ENCODE measurements around the gene ANO4. TPM values are rescaled to one million over a fixed set of nuclear protein-coding genes. Genes with fewer than 3 reads are reported as not detected.

The ANO4 gene
- 2.9 and 3.4 TPM in 2 replicates for total RNA-seq (2021; fragmentation: NEBNext Ultra II Directional; extraction: Animal tissue kit (Norgen Biotek cat#: 25700))
- 0.67 and 1.1 TPM in 2 replicates for polyA plus RNA-seq (2011; rRNA removed)
- 0.97 TPM for polyA plus RNA-seq (2011; cell fraction: cytosol; rRNA removed)
- 2.6 TPM for polyA plus RNA-seq (2011; cell fraction: nucleus; rRNA removed)
- 0.77 to 1.1 TPM (median 0.84 TPM) in 4 replicates for polyA plus RNA-seq (2012, experiment 1 of 2)
- not detected for polyA plus RNA-seq (2012, experiment 2 of 2)
- polyA plus RNA-seq (2013, experiment 1 of 2) = 1.5 TPM
- polyA plus RNA-seq (2013, experiment 2 of 2) = 2.2 TPM
- 6.7 and 8.2 TPM in 2 replicates for polyA minus RNA-seq (2011; rRNA and poly(A)+ RNA removed)
- 5.5 TPM for polyA minus RNA-seq (2011; cell fraction: cytosol; rRNA and poly(A)+ RNA removed)
- polyA minus RNA-seq (2011; cell fraction: nucleus; rRNA and poly(A)+ RNA removed) = 11.7 TPM
- long read RNA-seq, experiment 1, partial matches to known transcripts = 0 of 1 reads
- long read RNA-seq, experiment 1, other reads (novel, unspliced or antisense) = 1 of 1 reads
- long read RNA-seq, experiment 2 = 0 reads

DNA sequence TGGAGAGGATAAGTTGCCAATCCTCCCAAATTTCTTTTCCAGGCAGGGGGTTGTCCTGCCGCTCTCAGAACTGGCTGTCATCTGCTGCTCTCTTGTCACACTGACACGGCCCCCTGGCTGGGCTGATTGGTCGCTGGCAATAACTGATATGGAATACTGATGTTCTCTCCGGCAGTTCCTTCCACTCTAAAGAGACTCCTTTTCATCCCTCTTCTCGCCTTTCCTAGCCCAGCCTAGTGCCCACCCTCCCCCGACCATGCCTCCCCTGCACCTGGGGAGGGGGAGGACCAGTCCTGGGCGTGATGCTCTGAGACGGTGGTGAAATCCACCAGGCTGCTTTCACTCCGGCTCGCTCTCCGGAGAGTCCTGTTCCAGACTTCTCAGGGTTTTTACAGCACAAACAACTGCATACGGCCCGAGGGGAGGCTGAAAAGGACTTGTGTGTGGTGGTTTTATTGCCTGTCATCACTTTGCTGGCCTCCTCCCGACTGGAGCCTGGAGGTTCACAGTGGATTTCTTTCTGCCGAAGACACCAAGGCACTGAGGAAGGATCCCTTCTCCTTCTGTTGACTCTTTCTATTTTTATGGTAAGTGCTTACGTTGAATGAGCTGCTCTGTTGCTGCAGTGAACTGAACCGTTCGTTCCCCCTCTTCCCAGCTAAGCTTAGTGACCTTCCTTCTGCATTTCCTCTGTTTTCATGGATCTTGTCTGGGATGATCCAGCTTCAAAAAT lies at the start of gene ANO4:
TSS of gene ANO4 (plus strand) at position 336 of the 733 bp plus-strand sequence. CDS start 107,010 bp downstream, outside the sequence.
- POLR2A ChIA-PET (ENCODE audit: partially characterized antibody) = no interaction called here
- peak within 1 kb of the TSS in 3 of 4 experiments; percentile 23 to 46 (median 27); a peak in 4 of 8 replicates for H3K4me3 ChIP-seq (ENCODE audit: extremely low read depth in 1 of 4, insufficient read depth in 2 of 4, low read depth in 3 of 4, low read length in 4 of 4)
- H3K4ac ChIP-seq (replicated peaks; ENCODE audit: insufficient read length, low read depth, low read length) = no peak within 1 kb of the TSS
- H3K36me3 ChIP-seq (ENCODE audit: control insufficient read depth in 2 of 4, insufficient read depth in 4 of 4, low read length in 3 of 4) = no peaks in the 10 kb centered on the region
- H3K23me2 ChIP-seq (ENCODE audit: low read depth, low read length) = no peaks in the 10 kb centered on the region
- DNase-seq (ENCODE audit: low read depth in 1 of 2, low spot score in 2 of 2) (peak in 1 of 2 experiments; percentile 53), FAIRE-seq (peak; percentile 36)
- peak within 1 kb of the TSS; percentile 64 to 86 for H3K4me2 ChIP-seq (ENCODE audit: insufficient read depth in 1 of 2, low read depth in 2 of 2, low read length in 2 of 2)
- peak within 1 kb of the TSS; percentile 54; the same call in 1 of the 2 replicates for H2AFZ ChIP-seq (ENCODE audit: low read length)
- no peaks in the 10 kb centered on the region for H3K9me3 ChIP-seq (ENCODE audit: insufficient read depth in 2 of 2, low read depth in 1 of 2, low read length in 1 of 2)
- H3K79me2 ChIP-seq (ENCODE audit: control insufficient read depth in 1 of 2, insufficient read depth in 2 of 2, low read length in 2 of 2) = no peaks in the 10 kb centered on the region
- no peak within 1 kb of the TSS for H3K23ac ChIP-seq (ENCODE audit: insufficient read length)
- no peak within 1 kb of the TSS for H4K8ac ChIP-seq (ENCODE audit: extremely low read depth, insufficient read depth, low read length)
- H2BK20ac ChIP-seq (ENCODE audit: low read length) = no peak within 1 kb of the TSS
- H2BK120ac ChIP-seq (replicated peaks; ENCODE audit: low read depth, low read length) = no peak within 1 kb of the TSS
- H3K18ac ChIP-seq (ENCODE audit: extremely low read depth, low read length) = peak within 1 kb of the TSS; percentile 62
- H3K27ac ChIP-seq (ENCODE audit: low read depth, low read length) = no peak within 1 kb of the TSS
- H4K20me1 ChIP-seq (replicated peaks in 1 of 2; ENCODE audit: control insufficient read depth in 1 of 2, insufficient read depth in 2 of 2, low read length in 2 of 2) = no peaks in the 10 kb centered on the region
- CTCF ChIA-PET (ENCODE audit: partially characterized antibody) = interaction anchor here (0.8 to 1.5 kb wide), 4 partner anchors 15 to 82 kb away, joined by 3 to 5 read pairs (median 4); no protein-coding TSS in a partner anchor
- no peaks in the 10 kb centered on the region for H3K79me1 ChIP-seq (ENCODE audit: low read depth, low read length)
- peak within 1 kb of the TSS in 1 of 4 experiments; percentile 37; a peak in 1 of 7 replicates for H3K9ac ChIP-seq (replicated peaks in 1 of 4; ENCODE audit: extremely low read depth in 1 of 4, low read depth in 3 of 4, low read length in 3 of 4)
- no peak within 1 kb of the TSS for H3K56ac ChIP-seq (replicated peaks; ENCODE audit: insufficient read length, low read depth, low read length)
- H3K14ac ChIP-seq (ENCODE audit: insufficient read length) = no peak within 1 kb of the TSS
- H2AK5ac ChIP-seq (ENCODE audit: low read depth, low read length) = no peak within 1 kb of the TSS
- H2BK12ac ChIP-seq (ENCODE audit: low read depth, low read length) = peak within 1 kb of the TSS; percentile 60
- no peak within 1 kb of the TSS for H2BK15ac ChIP-seq (ENCODE audit: low read length)
- peaks cover 4 to 17% (median 12%) of the 10 kb centered on the region in 4 experiments for H3K4me1 ChIP-seq (replicated peaks in 1 of 4; ENCODE audit: control insufficient read depth in 3 of 4, insufficient read depth in 4 of 4, low read length in 3 of 4)
- H4K91ac ChIP-seq (replicated peaks; ENCODE audit: insufficient read length, low read length) = no peak within 1 kb of the TSS
- 49% methylated on average over 18 of the region's 18 CpGs; no CpG with 5 or more reads in 1 of the 2 experiments for WGBS, 2 experiments (ENCODE audit: extremely low coverage in 1 of 2, insufficient coverage in 1 of 2, insufficient read length in 1 of 2, insufficient replicate concordance in 2 of 2, low coverage in 1 of 2, low lambda C conversion rate in 2 of 2, missing lambda C conversion rate in 1 of 2)
- H3K27me3 ChIP-seq (replicated peaks in 1 of 4; ENCODE audit: control insufficient read depth in 3 of 4, extremely low read depth in 1 of 4, insufficient read depth in 3 of 4, low read length in 3 of 4) = peaks cover 0 to 4% (median under 1%) of the 10 kb centered on the region in 4 experiments; a peak in 3 of 7 replicates
- TF ChIP-seq SP2 (IDR thresholded peaks at IDR 0.05; ENCODE audit: low read length) (no peak), HDAC6 (IDR thresholded peaks at IDR 0.05; ENCODE audit: low read depth, low read length) (no peak), SIRT6 (IDR thresholded peaks at IDR 0.05; ENCODE audit: low read length) (no peak), POLR2AphosphoS5 (IDR thresholded peaks at IDR 0.05; ENCODE audit: low read depth, low read length) (no peak)
- TF ChIP-seq, protein P1, sequence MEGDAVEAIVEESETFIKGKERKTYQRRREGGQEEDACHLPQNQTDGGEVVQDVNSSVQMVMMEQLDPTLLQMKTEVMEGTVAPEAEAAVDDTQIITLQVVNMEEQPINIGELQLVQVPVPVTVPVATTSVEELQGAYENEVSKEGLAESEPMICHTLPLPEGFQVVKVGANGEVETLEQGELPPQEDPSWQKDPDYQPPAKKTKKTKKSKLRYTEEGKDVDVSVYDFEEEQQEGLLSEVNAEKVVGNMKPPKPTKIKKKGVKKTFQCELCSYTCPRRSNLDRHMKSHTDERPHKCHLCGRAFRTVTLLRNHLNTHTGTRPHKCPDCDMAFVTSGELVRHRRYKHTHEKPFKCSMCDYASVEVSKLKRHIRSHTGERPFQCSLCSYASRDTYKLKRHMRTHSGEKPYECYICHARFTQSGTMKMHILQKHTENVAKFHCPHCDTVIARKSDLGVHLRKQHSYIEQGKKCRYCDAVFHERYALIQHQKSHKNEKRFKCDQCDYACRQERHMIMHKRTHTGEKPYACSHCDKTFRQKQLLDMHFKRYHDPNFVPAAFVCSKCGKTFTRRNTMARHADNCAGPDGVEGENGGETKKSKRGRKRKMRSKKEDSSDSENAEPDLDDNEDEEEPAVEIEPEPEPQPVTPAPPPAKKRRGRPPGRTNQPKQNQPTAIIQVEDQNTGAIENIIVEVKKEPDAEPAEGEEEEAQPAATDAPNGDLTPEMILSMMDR (IDR thresholded peaks at IDR 0.05; ENCODE audit: control extremely low read depth in 1 of 3, insufficient read depth in 1 of 3, low read depth in 1 of 3, low read length in 3 of 3) = no peak
- no peak within 1 kb of the TSS for H4K5ac ChIP-seq (ENCODE audit: insufficient read length, low read depth, low read length)
- 0 out of 2 replicates have a peak within 1 kb of the TSS, but pooled peaks have one; percentile 28 for H2BK5ac ChIP-seq (ENCODE audit: low read depth, low read length)
